Activated CD4-positive, alpha-beta T cell treated with anti-CD3 and anti-CD28 coated beads, Interleukin-2, amount 50 U/mL, for 1 hour (primary cell): ENCODE data around the gene AGER.

Source experiments
- DNase-seq: peaks from one replicate; pipeline ENCODE4 v3.0.0-alpha.2; 2020

The AGER gene

GRCh38 chr6:32185681-32186131 lies 1.7 kb upstream of the AGER start:
- peak; percentile 52 for DNase-seq

GRCh38 chr6:32183483-32184083 lies 470 bp downstream of the AGER start:
- no peak for DNase-seq

DNA sequence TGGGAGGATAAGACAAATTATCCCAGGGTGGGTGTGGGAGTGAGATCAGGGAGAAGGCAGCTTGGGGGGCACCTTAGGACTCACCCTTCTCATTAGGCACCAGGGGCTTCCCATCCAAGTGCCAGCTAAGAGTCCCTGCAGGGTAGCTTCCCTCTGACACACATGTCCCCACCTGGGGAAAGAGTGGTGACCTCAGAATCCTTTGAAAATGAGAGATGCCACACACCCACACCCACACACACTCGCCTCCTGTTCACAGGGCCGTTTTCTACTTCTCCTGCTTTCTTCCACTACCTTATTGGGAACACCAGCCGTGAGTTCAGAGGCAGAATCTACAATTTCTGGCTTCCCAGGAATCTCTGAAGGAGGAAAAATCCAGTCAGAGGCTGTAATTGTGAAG lies 1.0 kb downstream of the AGER start:
- DNase-seq = no peak

- no peak for DNase-seq
Measured at GRCh38 chr6:32182555-32182981, 1.5 kb downstream of the AGER start.

DNA sequence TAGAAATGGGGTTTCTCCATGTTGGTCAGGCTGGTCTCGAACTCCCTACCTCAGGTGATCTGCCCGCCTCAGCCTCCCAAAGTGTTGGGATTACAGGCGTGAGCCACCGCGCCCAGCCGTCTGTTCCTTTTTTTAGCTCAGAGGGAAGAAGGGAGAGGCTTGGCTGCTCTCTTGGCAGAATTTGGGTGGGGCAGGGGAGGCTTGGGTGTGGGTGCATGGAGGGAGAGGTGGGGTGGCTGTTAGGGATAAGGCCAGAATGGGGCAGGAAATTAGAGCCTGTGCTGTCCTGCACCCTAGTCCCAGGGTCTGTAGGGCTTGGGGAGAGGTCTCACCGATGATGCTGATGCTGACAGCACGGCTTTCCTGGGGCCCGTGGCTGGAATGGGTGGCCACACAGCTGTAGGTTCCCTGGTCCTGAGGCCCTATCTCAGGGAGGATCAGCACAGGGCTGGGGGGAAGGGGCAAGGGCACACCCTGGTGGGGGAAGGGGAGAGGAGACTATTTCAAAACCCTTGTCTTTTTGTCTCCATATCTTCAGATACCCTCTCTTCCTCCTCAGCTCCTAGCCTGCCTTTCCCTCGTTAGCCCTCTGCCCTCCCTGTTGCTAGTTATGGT lies 2.0 kb downstream of the AGER start:
- no peak for DNase-seq

- no peak for DNase-seq
Measured at GRCh38 chr6:32181148-32181702, 2.8 kb downstream of the AGER start.

- DNase-seq = no peak
Measured at GRCh38 chr6:32179766-32180405, 4.2 kb downstream of the AGER start.

- DNase-seq = no peak
Measured at GRCh38 chr6:32178547-32179440, 5.3 kb downstream of the AGER start.

- peak; percentile 91 for DNase-seq
Measured at GRCh38 chr6:32177788-32178546, 6.1 kb downstream of the AGER start, which contains the start of gene RNF5. TSS of gene RNF5 (plus strand) at chr6:32178405. CDS start at chr6:32178512, 107 bp downstream.

DNA sequence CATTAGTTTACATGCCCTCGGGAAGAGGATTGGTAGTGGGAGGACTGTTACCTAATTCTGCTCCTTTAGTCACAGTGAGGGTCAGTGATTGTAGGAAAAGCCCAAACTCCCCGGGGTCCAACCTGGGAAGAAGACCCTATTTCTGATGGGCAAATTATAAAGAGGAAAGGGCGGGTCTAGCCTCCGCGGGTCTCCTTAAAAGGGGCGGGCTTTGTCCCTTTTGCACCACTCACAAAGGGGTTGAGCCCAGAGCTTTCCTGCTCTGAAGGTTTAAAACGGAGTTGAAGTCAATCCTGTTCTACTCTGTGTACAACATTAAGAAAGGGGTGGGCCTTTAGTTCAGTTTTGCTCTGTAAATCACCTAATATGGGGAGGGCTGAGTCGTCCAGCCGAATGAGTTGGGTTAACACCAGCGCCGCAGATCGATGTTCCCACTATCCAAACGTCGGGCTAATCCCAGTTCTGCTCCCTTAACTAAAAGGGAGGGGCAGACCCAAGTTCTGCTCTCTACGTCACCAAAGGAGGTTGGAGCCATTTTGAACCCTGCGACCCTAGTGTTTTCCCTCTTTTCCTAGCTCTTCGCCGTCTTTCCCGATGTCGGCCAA lies 6.8 kb downstream of the AGER start:
- no peak for DNase-seq

- no peak for DNase-seq
Measured at GRCh38 chr6:32176476-32177182, 7.4 kb downstream of the AGER start.

DNA sequence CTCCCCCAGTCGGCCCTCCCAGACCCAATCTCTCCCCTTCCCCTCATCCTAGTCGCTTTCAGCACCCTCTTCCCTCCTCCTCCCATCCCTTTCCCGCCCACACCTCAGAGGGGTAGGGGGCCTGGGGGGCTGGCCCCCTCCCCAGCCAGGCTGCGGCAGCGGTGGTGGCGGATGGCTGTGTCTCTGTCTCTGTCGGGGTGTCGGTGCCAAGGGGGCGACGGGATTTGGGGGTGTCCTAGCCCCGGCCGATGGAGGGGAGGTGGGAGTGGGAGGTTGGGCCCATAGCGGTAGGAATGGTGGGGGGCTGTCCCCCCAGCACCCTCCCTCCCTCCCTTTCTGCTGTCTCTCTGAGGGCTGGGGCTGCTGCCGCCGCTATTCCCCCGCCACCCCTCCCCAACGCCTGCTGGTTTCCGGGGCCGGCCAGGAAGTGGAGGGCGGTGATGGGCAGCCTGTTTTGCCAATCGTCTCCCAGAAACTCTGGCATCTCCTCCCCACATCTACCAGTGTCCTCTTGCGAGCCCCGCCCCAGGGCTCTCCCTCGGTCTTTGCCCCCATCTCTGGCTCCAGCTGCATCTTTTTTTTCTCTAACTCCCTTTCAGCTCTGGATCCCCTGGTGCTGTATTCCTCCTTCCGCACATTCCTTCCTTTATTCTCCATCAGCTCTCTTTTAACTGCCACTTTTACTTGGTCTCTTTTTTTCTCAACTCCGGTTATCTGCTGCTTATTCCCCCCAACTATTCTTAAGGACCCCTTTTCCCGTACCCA lies 8.2 kb downstream of the AGER start, which contains the start of gene AGPAT1:
TSS of gene AGPAT1 (minus strand) at position 374 of the 765 bp plus-strand sequence. CDS start 4,588 bp downstream, outside the sequence.
- peak; percentile 96 for DNase-seq

- DNase-seq = no peak
Measured at GRCh38 chr6:32175322-32175710, 8.7 kb downstream of the AGER start.

GRCh38 chr6:32174416-32174815 lies 9.6 kb downstream of the AGER start:
- no peak for DNase-seq

DNA sequence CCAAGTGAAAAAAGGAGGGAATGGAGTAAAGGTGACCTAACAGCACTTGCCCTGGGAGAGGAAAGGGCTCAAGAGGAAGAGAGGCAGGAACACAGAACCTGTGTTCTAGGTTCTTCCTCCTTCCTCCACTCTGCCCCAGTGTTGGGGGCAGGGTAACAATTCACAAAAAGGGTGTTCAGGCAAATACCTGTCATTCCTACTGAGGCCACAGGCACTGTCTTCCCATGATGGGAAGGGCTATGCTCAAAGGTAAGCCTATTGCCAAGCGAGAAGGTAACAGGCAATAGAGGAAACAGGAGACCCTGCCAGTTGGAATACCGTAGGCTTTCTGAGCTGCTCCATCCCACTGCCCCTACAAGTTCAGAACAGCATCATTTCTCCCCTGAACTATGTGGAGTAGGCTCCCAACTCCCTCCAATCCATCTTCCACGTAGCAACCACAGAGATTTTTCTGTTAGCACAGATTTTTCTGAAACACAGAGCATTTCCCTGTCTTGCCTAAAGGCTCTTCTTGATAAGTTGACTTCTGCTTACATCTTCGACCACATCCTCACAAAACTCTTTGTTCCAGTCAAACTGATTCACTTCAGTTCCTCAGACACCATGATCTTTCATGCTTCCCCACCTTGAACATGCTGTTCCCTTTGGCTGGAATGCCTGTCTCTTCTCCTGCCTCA lies 10.9 kb downstream of the AGER start:
- DNase-seq = no peak

GRCh38 chr6:32171234-32171633 lies 12.8 kb downstream of the AGER start:
- DNase-seq = no peak

- no peak for DNase-seq
Measured at GRCh38 chr6:32170294-32170693, 13.8 kb downstream of the AGER start.

- no peak for DNase-seq
Measured at GRCh38 chr6:32168807-32169591, 15.1 kb downstream of the AGER start.

- no peak for DNase-seq
Measured at GRCh38 chr6:32168350-32168749, 15.7 kb downstream of the AGER start.
